Gastrocnemius medialis (tissue), 4 donors: ENCODE results near the gene OR2A25.

Source experiments
- POLR2A ChIP-seq, 2 donors: fragments of 450-650 bp; IDR thresholded peaks; one replicate each; pipeline ENCODE4 v1.6.1; 2017; ENCODE audit warnings: antibody characterized with exemption in 2 of 2, mild to moderate bottlenecking in 2 of 2, moderate library complexity in 2 of 2
- TF ChIP-seq, protein P1 (sequence below), 5 experiments: fragments of 450-650 bp in 3 of 5; fragments of 200-600 bp in 2 of 5; sonication (generic) in 2 of 5; IDR thresholded peaks in 4 of 5; conservative IDR thresholded peaks in 1 of 5; 1 replicate in 4 of 5; 2 replicates in 1 of 5; pipeline ENCODE4 v1.5.1; 2016 to 2019; ENCODE audit warnings: antibody characterized with exemption in 5 of 5, mild to moderate bottlenecking in 3 of 5, moderate library complexity in 3 of 5

GRCh38 chr7:144049491-144049890, 20.1 kb upstream of the OR2A25 start:
- TF ChIP-seq, protein P1, sequence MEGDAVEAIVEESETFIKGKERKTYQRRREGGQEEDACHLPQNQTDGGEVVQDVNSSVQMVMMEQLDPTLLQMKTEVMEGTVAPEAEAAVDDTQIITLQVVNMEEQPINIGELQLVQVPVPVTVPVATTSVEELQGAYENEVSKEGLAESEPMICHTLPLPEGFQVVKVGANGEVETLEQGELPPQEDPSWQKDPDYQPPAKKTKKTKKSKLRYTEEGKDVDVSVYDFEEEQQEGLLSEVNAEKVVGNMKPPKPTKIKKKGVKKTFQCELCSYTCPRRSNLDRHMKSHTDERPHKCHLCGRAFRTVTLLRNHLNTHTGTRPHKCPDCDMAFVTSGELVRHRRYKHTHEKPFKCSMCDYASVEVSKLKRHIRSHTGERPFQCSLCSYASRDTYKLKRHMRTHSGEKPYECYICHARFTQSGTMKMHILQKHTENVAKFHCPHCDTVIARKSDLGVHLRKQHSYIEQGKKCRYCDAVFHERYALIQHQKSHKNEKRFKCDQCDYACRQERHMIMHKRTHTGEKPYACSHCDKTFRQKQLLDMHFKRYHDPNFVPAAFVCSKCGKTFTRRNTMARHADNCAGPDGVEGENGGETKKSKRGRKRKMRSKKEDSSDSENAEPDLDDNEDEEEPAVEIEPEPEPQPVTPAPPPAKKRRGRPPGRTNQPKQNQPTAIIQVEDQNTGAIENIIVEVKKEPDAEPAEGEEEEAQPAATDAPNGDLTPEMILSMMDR (IDR thresholded peaks at IDR 0.05 in 4 of 5, conservative IDR thresholded peaks at IDR 0.05 in 1 of 5), result no peak
- no peak for TF ChIP-seq POLR2A (IDR thresholded peaks at IDR 0.05)
